Pancreas (tissue), 10 donors: ENCODE results near the gene SOCS6. TPM values are rescaled to one million over a fixed set of nuclear protein-coding genes. Genes with fewer than 3 reads are reported as not detected.

Experiments
- ATAC-seq, 4 donors: fragments of 200-7000 bp; cut with Tn5 transposase; one replicate each; pipeline versions ENCODE4 v1.8.0 to v1.9.1; 2020; ENCODE audit warnings: mild to moderate bottlenecking in 4 of 4, moderate library complexity in 4 of 4
- DNase-seq, 6 donors: peaks; one replicate each; pipeline ENCODE4 v3.0.0-alpha.2; 2020
- FAIRE-seq: peaks from 2 replicates; lab custom pipeline; 2012; peaks lifted over from hg19 to GRCh38; lab: Jason Lieb, UNC
- H3K27ac ChIP-seq, 4 donors: fragments of 200-600 bp; sonication (generic); 1 replicate in 3 of 4; 2 replicates in 1 of 4; pipeline versions ENCODE4 v1.5.0 to v1.8.0; 2020
- H3K27me3 ChIP-seq, 4 donors: fragments of 200-600 bp; one replicate each; pipeline ENCODE4 v1.8.0; 2021
- H3K36me3 ChIP-seq, 3 donors: fragments of 200-600 bp; sonication (generic) in 1 of 3; one replicate each; pipeline versions ENCODE4 v1.5.0 to v1.8.0; 2020 to 2021
- H3K4me1 ChIP-seq, 3 donors: fragments of 200-600 bp; one replicate each; pipeline ENCODE4 v1.8.0; 2021
- H3K4me3 ChIP-seq, 4 donors: fragments of 200-600 bp; sonication (generic) in 2 of 4; one replicate each; pipeline versions ENCODE4 v1.5.0 to v1.8.0; 2020 to 2021
- H3K9me3 ChIP-seq, 4 donors: fragments of 200-600 bp; one replicate each; pipeline ENCODE4 v1.8.0; 2021
- WGBS, 2 donors: extraction: QIAGEN DNeasy Blood & Tissue Kit; methylation state at CpG; one replicate each; pipeline ENCODE4 v1.1.7; 2013; 5-methylcytosine and 5-hydroxymethylcytosine counted together
- intact Hi-C, 3 donors: fragments of 100-400 bp; cut with DNase I; formaldehyde crosslinking; loops; one replicate each; pipeline versions ENCODE4 v1.11.1 to v1.14.2; 2022
- polyA plus RNA-seq, 2 donors: library from polyadenylated mRNA; stranded (reverse); fragments of 200-250 nt; gene quantifications; one replicate each; pipeline ENCODE4 v1.2.3, GENCODE V29; 2013
- total RNA-seq, 6 donors: library from RNA; stranded (reverse); fragmentation: NEBNext Ultra II Directional in 4 of 6; extraction: Animal tissue kit (Norgen Biotek cat#: 25700) in 4 of 6; gene quantifications; one replicate each; pipeline versions ENCODE4 v1.2.1 to v1.2.4, GENCODE V29; 2021 to 2023
- TF ChIP-seq, protein P1 (sequence below), 4 donors: fragments of 200-600 bp; sonication (generic) in 3 of 4; IDR thresholded peaks; one replicate each; pipeline versions ENCODE4 v1.5.0 to v1.8.0; 2021; ENCODE audit warnings: antibody characterized with exemption in 4 of 4
- donor health status: healthy with polysubstance abuse.
- donor health status: DM: no; HTN: no; CAD: no; lungs with moderate emphysema.
- donor health status: DM: no; HTN: no; CAD: no.
- donor health status: control.
- donor health status: control.
- donor health status: Bipolar disorder and iron deficiency.
- donor health status: DM: yes; HTN: yes; CAD: no.
- donor health status: DM: no; HTN: no; CAD: no.
- donor health status: DM: no; HTN: no; CAD: no.
- donor health status: DM: yes; HTN: yes; CAD: no.

The SOCS6 gene
- total and polyA plus RNA-seq, 8 donors, result 3.0 to 18.8 (median 8.0) TPM

GRCh38 chr18:70372450-70373041 lies 83.7 kb downstream of the SOCS6 start:
- H3K36me3 ChIP-seq, result no peaks in the 10 kb centered on the region

GRCh38 chr18:70373042-70373519 lies 84.2 kb downstream of the SOCS6 start:
- WGBS, 2 donors, result 56 to 67% methylated on average over 5 of the region's 5 CpGs
- no peak for FAIRE-seq

More at GRCh38 chr18:70372450-70373041, 83.7 kb downstream of the SOCS6 start:
- H3K27me3 ChIP-seq, result no peaks in the 10 kb centered on the region
- no peak overlapping the region for H3K27ac ChIP-seq
- H3K4me3 ChIP-seq, result no peak overlapping the region
- ATAC-seq (no peak), DNase-seq (no peak), FAIRE-seq (no peak)
- H3K9me3 ChIP-seq, result no peaks in the 10 kb centered on the region
- peaks cover 0 to 11% (median 7%) of the 10 kb centered on the region in 3 donors for H3K4me1 ChIP-seq
- TF ChIP-seq, protein P1, sequence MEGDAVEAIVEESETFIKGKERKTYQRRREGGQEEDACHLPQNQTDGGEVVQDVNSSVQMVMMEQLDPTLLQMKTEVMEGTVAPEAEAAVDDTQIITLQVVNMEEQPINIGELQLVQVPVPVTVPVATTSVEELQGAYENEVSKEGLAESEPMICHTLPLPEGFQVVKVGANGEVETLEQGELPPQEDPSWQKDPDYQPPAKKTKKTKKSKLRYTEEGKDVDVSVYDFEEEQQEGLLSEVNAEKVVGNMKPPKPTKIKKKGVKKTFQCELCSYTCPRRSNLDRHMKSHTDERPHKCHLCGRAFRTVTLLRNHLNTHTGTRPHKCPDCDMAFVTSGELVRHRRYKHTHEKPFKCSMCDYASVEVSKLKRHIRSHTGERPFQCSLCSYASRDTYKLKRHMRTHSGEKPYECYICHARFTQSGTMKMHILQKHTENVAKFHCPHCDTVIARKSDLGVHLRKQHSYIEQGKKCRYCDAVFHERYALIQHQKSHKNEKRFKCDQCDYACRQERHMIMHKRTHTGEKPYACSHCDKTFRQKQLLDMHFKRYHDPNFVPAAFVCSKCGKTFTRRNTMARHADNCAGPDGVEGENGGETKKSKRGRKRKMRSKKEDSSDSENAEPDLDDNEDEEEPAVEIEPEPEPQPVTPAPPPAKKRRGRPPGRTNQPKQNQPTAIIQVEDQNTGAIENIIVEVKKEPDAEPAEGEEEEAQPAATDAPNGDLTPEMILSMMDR (IDR thresholded peaks at IDR 0.05), result no peak
- whole genome bisulfite sequencing, 2 donors, result 80 to 88% methylated on average over 2 of the region's 2 CpGs
- intact Hi-C loops, result no loop called here

DNA sequence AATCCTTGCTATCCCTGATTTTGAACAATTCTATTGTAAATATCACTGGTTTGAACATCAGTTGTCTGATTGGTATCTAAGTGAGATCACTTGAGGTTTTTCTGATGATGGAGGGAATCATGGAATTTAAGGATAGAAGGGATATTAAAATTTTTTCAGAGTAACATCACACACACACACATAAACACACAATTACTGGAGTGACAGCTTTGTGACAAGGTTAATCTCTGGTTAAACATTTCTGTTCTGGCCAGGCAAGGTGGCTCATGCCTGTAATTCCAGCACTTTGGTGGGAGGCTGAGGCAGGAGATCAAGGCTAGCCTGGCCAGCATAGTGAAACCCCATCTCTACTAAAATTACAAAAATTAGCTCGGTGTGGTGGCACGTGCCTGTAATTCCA lies 85.3 kb downstream of the SOCS6 start:
- FAIRE-seq, result no peak
- Histone ChIP-seq H3K9me3 (no peaks in the 10 kb centered on the region), H3K27me3 (no peaks in the 10 kb centered on the region), H3K4me3 (no peak overlapping the region), H3K4me1 (peaks cover 0 to 14% (median 12%) of the 10 kb centered on the region in 3 donors), H3K36me3 (no peaks in the 10 kb centered on the region), H3K27ac (no peak overlapping the region)
- TF ChIP-seq, protein P1 (IDR thresholded peaks at IDR 0.05), result no peak
- ATAC-seq, result no peak
- no peak for DNase-seq
- 83% methylated on average over 2 of the region's 2 CpGs for WGBS, 2 donors
- intact Hi-C loops, result no loop called here

More at GRCh38 chr18:70373042-70373519, 84.2 kb downstream of the SOCS6 start:
- no peaks in the 10 kb centered on the region for H3K36me3 ChIP-seq
- TF ChIP-seq, protein P1 (IDR thresholded peaks at IDR 0.05), result no peak
- H3K9me3 ChIP-seq, result no peaks in the 10 kb centered on the region
- no peak overlapping the region for H3K27ac ChIP-seq
- DNase-seq (no peak), ATAC-seq (no peak)
- H3K4me1 ChIP-seq, result peaks cover 0 to 13% (median 12%) of the 10 kb centered on the region in 3 donors
- H3K4me3 ChIP-seq, result no peak overlapping the region
- intact Hi-C loops, result no loop called here
- H3K27me3 ChIP-seq, result no peaks in the 10 kb centered on the region

DNA sequence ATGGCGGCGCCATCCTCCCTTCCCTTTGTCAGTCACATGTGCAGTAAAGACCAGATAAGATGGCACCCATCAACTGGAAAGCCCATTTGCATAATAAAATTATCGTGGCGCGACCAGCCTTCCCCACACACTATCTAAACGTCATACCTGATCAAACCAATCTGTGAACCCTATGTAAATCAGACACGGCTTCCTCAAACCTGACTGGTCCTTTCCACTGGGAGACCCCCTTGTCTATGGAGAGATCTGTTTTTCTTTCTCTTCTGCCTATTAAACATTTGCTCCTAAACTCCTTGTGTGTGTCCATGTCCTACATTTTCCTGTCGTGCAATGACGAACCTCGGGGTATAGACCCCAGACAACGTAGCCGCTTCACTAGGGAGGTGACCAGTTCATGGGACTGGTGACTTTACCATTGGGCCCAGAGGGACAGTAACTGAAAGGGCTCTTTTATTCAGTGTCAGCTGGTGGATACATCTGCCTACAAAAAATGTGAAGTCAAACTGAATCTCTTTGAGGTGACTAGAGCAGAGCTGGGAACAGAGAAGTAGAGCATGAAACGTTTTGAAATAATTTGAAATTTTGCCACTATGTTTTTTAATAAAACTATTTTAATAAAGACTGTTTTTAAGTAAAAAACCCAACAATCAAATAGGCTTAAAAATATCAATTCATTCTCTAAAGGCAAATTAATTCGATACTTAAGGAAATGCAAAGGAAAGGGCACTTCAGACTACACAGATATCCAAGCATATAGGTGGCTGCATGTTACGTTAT lies 87.5 kb downstream of the SOCS6 start:
- intact Hi-C loops, result no loop called here
- TF ChIP-seq, protein P1 (IDR thresholded peaks at IDR 0.05), result no peak
- Histone ChIP-seq H3K9me3 (no peaks in the 10 kb centered on the region), H3K36me3 (no peaks in the 10 kb centered on the region), H3K4me1 (peaks cover 0 to 21% (median 18%) of the 10 kb centered on the region in 3 donors), H3K27ac (peak overlapping the region in 3 of 4 donors; percentile 60 to 81 (median 78)), H3K4me3 (peak overlapping the region in 1 of 4 donors; percentile 0), H3K27me3 (no peaks in the 10 kb centered on the region)
- no peak for DNase-seq
- peak in 2 of 4 donors; percentile 2 to 6 for ATAC-seq
- FAIRE-seq, result no peak
- 71 to 73% methylated on average over 15 of the region's 15 CpGs for WGBS, 2 donors
